ENCODE measurements around the gene BRI3.
"Not testable (repeated sequence)": the region's sequence is repeated elsewhere in the genome, so short reads cannot be mapped to it uniquely, and the experiment has no call there.

GRCh38 chr7:98315994-98316527 is 34.6 kb downstream of the BRI3 start:
- TF ChIP-seq POLR2A, CTCF (IDR thresholded peaks at IDR 0.05): not testable (repeated sequence)

All from heart left ventricle (tissue), 13 donors.